Measurements from ENCODE around the gene CACNA1C.

The CACNA1C gene

DNA sequence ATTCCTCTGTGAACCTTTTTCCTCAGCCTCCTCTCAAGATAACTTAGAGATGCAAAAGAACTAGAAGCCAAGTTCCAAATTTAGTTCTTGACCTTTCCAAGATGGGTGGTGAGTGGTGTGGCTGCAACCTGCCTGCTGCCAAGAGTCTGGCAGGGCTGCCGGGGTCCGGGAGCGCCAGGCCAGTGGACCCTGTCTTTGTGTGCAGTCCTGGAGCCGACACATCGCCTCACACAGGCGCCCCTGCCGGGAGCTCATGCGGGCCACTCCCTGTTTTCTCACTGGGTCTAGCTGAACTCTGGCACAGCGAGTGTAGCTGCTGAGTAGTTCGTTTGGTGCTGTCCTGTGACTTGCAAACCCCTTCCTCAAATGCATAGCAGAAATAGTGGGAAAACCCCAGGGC, 84.9 kb downstream of the CACNA1C start:
- DNase-seq (ENCODE audit: low read depth in 1 of 2, low spot score in 1 of 2): no peak

DNA sequence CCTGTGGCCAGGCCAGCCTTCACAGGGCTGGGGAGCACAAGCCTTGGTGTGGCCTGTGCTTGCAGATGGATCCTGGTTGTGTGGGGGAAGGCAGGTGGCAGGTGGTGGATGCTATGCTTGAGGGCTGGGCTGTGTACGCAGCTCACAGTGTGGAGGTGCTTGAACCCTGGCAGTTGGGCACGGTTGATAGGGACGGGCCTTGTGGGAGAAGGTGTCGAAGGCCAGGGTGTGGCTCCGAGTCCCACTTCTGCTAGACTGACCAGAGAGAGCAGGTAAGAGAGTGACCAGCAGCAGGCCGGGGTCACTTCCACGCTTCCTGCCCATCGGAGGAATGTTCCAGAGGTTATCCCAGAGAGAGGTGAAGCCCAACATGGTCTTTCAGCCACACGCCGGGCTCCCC, 85.5 kb downstream of the CACNA1C start:
- DNase-seq (ENCODE audit: low read depth in 1 of 2, low spot score in 1 of 2): no peak

DNA sequence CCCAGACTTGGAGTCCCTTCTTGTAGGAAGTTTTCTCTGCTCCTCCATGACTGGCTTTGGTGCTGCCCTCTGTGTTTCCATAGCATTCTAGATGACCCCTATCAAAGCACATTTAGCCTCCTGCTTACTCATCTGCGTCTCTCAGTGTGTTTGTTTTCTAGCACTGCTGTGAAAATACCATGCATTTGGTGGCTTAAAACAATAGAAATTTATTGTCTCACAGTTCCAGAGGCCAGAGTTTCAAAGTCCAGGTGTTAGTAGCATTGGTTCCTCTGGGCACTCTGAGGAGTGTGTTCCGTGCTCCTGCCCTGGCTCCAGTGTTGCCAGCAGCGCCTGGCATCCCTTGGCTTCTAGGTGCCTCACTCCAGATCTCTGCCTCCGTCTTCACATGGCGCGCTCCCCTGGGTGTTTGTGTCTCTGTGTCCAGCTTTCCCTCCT, 86.1 kb downstream of the CACNA1C start:
- no peak for DNase-seq (ENCODE audit: low read depth in 1 of 2, low spot score in 1 of 2)

DNA sequence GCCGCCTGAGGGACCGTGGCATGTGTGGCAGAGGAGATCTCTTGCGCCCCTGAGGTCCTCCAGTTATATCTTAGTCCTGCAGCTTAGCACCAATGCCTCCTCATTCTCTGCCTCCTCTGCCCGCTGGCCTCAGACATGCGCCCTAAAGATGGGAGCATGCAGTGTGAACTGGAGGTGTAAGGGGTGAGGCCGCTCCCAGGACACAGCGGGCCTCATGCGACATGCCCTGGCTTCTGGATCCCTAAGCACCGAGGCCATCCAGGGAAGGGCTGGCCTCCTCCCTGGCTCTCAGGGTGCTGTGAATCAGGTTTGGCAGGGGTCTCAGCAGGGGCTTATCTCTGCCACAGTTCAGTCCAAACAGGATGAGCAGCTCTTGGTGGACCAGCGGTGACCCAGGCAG, 86.9 kb downstream of the CACNA1C start:
- no peak for DNase-seq (ENCODE audit: low read depth in 1 of 2, low spot score in 1 of 2)

DNA sequence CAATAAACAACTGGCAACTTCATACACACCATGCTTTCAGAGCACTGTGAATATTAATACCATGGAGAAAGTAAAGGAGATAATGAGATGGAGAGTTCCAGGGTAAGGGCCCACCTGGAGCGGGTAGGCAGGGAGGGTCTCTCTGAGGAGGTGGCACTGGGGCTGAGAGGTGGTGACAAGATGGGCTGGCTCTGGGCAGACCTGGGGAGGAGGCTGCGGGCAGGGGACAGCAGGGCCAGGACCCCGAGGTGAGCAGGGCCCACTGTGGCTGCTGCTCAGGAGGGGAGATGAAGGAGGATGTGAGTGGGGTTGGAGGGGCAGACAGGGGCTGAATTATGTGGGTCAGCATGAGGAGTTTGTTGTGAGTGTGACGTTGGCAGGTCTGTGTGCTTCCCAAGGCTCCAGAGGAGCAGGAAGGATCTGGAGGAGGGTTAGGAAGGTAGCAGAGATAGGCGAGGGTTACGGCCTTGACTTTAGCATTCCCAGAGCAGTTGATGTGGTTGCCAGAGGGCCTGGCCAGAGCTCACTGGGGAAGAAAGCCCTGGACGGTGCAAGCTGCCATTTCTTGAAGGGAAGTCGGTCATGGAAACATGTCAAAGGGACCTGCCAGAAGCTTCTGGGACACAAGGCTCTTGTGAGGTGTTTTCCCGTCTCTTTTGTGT, 88.2 kb downstream of the CACNA1C start:
- no peak for DNase-seq (ENCODE audit: low read depth in 1 of 2, low spot score in 1 of 2)

DNA sequence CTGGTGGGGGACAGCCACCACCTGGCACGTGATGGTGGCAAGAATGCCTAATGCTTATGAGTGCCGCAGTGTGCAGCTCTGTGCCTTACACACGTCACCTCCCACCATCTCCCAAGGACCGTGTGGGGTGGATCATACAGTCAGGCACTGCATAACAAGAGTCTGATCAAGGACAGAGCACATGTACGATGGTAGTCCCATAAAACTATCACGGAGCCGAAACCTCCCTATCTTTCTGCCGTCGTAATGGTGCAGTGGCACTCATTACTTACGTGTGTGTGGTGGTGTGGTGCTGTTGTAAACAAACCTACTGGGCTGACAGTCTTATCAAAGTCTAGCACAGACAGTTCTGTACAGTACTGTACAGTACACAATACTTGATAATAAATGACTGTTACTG, 89.3 kb downstream of the CACNA1C start:
- DNase-seq (ENCODE audit: low read depth in 1 of 2, low spot score in 1 of 2): no peak

DNA sequence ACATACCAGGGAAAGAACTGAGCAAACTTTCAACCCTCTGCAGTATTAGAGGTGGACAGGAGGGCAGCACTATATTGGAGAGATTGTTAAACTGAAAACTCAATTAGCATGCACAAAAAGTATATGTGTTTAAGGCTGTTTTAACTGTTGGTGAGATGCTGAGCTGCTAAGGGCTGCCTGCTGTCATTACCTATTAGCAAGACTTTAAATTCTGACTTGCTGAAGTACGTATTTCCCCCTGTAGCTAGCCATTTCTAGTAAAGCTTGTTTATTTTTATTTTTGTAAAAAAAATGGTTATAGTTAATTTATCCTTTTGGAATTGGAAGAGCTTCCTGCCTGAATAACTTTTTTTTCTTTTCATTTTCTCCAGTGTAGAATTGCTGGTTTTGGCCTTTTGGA, 92.2 kb downstream of the CACNA1C start:
- no peak for DNase-seq (ENCODE audit: low read depth in 1 of 2, low spot score in 1 of 2)

DNA sequence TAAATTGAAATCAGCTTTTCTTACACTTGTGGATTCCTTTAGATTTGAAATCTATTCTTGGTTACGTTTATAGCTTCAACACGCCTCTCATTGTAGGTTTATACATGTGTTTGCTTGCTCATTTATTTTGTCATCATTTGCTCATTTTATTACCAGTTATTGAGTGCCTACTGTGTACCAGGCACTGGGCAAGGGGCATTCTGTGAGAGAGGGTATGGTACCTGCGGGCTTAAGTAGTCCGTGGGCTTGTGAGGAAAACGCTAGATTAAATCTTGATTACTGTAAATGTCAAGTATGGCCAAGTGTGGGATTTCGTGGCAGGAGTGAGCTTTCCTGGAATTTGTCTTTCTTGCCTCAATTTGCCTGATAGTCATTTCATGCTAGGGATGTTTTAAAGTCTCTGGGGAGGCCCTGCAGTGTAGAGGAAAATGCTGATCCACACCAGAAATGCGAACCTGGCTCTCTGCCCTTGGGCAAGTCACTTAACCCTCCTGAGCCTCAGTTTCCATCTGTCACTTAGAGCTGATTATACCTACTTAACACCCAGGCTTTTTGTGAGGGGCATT, 92.7 kb downstream of the CACNA1C start:
- DNase-seq (ENCODE audit: low read depth in 1 of 2, low spot score in 1 of 2): no peak

DNA sequence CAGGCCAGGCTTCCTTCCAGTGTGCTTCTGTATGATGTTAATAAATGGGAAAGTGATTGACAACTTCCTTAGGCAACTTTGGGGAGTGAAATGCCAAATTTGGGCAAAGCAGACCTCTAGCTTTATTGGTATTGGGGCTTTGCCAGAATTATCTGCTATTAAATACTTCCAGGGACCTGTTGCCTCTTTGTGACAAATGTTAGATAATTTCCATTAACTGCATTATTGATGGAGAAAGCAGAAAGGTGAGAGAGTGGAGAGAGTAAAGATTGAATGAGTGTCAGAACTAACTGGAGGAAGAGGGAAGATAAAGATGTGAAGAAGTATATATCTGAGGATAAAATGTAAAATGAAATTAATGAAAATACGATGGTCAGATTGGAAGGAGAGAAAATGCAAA, 94.5 kb downstream of the CACNA1C start:
- no peak for DNase-seq (ENCODE audit: low read depth in 1 of 2, low spot score in 1 of 2)

DNA sequence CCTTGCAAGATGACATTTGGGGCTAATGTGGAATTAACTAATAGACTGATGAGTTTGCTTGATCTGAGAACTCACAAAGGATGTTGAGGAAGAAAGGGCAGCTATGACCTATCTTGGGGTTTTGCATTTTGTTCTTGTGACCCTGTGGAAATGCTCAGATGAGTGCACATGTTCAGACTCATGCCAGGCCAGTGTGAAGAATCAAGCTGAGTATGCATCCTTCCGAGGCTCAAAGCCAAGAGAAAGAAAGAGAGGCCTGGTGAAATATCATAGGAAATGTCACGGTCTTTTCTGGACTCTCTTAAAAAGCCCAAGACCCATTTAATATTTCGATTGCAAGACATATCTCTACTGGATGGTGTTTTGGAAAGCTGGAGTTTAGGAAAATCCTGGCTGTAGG, 96.3 kb downstream of the CACNA1C start:
- DNase-seq (ENCODE audit: low read depth in 1 of 2, low spot score in 1 of 2): no peak

DNA sequence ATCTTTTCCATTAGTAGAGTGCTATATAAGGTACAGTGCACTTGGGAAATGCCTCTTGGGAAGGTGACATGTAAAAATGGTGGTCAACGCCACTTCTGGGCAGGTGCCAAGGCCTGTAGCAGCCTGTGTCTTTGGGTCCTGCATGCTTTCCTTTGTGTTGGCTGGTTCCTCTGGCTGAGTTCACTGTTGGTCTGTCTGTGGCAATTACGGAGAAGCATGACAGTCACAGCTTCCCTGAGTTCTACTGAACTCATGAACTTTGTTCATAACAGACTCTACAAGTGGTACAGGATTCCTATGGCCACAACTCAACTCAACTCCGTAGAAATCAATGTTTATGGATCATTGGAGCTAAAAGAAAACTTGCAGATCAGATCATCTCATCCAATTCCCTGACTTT, 98.0 kb downstream of the CACNA1C start:
- DNase-seq (ENCODE audit: low read depth in 1 of 2, low spot score in 1 of 2): no peak

DNA sequence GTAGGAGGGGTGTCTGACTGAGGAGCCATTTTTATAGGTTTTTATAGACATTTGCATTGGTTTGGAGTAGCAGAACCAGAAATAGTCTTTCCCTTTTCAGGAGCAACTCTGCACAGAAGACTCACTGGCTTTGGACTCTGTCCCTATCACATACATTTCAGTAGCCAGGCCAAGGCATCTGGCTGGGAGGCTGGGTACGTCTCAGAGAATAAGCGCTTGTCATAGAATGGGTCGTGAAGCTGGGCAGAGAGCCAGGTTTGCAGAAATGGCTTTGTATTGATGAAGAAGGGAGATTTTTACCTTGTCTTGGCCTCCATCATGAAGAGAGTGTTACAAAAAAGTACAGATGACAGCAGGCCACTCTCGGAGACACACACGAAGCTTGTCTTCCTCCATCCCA, 98.6 kb downstream of the CACNA1C start:
- no peak for DNase-seq (ENCODE audit: low read depth in 1 of 2, low spot score in 1 of 2)

DNA sequence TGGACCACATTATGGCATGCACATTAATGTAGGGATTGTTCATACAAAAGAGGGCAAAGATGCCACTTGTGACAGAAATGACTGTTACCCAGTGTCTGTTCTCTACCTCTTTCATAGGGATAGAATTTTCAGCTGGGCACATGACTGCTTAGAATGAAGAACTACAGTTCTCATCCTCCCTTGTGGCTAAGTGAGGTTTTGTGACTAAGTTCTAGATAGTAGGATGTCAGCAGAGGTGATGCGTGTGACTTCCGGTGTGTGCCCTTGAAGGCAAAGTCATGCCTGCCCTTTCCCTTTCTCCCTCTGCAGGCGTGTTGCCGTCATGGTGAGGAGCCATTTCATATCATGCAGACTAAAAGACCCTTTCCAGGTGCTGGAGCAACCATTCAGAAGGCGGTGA, 99.3 kb downstream of the CACNA1C start:
- no peak for DNase-seq (ENCODE audit: low read depth in 1 of 2, low spot score in 1 of 2)

DNA sequence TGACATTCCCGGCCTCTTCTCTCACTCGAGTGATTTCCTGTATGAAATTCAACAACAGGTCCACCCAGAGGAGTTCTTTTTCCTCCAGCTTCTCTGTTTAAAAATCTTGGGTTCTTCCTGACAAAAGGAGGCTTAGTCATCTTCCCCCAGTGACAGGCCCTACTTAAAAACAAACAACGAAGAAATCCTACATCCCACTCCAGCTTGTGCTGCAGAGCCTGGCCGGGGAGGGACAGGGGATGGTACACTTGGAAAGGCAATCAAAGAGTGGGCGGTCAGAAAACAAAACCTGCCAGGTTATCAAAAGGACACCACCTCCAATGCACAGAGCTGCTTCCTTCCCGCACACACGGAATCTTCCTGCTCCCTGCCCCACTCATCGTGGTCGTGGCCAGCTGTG, 101.3 kb downstream of the CACNA1C start:
- DNase-seq (ENCODE audit: low read depth in 1 of 2, low spot score in 1 of 2): no peak

DNA sequence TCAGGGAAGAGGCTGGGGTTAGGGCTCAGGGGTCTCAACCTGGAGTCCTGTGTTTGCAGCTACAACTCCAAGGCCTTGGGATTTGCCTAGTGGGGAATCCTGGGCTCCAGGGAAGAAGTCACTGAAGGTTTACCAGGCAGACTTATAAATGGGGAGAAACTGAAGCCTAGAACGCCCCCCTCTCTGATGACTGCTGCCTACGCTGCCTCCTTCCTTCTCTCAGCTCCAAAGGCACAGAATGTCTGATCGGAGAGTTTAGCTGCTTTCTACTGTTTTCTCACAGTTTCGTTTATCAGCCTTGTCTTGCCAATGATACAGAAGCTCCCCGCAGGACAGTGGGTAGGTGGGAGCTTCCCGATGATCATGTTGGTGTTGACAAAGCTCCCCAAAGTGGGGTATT, 101.7 kb downstream of the CACNA1C start:
- no peak for DNase-seq (ENCODE audit: low read depth in 1 of 2, low spot score in 1 of 2)

DNA sequence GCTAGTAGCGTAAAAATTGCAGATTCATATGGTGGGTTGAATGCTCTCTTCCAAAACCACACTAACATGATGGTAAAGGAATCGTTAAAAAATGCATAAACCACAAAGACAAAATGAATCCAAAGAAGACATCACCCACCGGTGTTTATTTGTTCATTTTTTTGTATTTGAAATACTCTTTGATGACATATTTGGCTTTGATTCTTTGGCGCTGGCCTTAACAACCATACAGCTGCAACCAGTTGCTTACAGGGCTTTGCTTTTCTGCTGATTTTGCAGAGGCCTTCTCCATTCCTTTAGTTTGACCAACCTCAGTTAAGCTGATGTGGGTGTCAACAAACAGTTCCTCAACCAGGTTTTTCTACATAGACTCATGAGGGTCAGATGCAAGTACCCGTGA, 103.5 kb downstream of the CACNA1C start:
- DNase-seq (ENCODE audit: low read depth in 1 of 2, low spot score in 1 of 2): no peak

DNA sequence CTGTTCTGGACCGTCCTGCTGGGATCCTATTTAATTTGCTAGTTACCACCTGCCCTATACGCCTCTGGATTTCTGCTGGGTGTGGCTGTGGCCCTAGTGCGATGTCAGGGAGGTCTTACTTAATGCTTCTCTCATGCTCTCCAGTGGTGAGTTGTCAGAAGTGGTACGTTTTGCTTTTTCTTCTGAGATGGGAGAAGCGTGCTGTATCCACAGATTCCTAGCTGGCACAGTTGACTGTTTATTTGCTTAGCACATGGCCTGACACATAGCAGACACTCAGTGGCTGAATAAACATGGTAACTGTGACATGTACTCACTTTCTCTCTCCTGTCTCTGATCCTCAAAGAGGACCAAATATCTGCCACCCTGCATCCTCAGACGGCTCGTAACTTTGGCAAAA, 107.3 kb downstream of the CACNA1C start:
- no peak for DNase-seq (ENCODE audit: low read depth in 1 of 2, low spot score in 1 of 2)

DNA sequence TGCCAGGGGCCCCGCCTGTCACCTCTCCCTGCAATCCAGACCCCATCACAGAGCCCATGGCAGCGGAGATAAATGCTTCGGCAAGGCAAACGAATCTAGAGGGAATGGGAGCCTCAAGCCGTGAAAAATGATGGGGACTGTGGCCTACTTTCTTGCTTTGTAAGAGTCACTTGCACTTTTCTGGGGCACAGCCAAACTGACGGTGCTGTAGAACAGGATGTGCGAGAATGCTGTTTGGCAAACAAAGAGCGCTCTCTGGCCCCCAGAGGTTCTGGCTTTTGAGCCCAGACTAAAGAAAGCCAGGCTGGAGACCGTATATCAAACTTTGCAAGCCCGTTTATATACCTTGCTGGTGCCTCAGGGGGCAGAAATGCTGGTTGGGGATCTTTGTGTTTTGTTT, 108.7 kb downstream of the CACNA1C start:
- DNase-seq (ENCODE audit: low read depth in 1 of 2, low spot score in 1 of 2): no peak

DNA sequence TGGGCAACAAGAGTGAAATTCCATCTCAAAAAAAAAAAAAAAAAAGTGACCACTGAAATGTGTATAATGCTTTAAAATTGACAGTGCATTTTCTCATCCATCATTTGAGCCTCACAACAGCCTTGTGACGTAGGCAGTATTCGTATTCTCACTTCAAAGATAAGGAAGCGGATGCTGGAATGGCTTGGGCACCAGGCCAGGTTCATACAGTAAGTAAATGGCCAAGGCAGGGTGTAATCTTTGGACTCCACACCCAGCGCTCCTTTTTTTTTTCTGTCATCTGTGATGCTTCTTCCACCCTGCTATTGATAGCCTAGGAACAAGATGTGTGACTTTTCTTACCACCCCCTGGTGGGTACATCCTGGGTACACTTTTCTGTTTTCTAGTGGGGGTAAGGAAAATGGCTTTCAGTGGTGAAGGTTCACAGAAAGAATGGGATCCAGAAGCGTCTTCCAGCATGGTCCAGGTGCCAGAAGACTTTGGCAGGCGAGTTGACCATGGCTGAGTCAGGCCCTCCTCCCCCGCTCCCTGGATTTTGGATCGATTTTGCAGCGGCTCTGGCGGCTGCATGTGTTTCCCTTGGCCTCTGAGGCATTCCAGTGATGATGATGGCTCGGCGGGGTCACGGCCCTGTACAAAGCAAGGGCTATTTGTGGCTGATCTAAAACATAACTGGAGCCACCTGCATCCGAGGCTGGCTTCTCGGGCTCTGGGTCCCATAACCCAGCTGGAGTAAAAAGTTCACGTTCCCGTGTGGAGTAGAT, 110.6 kb downstream of the CACNA1C start:
- DNase-seq (ENCODE audit: low read depth in 1 of 2, low spot score in 1 of 2): no peak

DNA sequence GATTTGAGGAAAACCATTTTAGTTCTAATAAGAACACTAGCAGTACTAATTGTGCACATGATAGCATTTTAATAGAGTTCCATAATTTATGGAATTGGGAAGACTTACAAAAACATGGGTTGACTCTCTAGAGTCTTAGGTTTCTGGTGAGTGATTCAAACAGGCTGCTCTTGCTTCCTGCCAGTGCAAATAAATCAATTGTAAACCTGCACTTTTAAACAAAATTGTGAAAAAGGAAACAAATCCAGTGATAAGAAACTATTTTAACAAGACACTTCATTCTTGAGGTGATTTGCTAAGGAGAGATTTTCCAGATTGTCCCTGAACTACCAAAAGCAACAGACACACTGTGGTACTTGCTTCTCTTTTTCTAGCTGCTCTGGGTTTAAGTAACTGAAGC, 112.2 kb downstream of the CACNA1C start:
- DNase-seq (ENCODE audit: low read depth in 1 of 2, low spot score in 1 of 2): no peak

DNA sequence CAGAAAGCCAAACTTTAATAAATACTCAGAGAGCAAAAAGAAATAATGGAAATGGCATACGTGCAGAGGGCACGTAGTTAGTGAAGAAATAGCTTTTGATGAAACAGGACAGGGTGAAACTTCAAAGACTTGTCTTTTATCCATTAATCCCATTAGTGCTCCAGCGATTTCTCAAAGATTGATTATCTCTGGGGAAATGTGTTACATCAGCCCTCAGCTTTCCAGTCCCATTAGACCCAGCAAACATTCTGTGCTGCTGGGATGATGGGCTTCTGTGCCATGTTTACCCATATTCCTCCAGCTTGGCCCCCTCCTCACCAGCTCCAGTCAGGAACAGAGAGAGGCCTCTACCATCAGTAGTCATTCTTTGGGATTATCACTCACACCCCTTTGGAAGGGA, 113.1 kb downstream of the CACNA1C start:
- DNase-seq (ENCODE audit: low read depth in 1 of 2, low spot score in 1 of 2): no peak

DNA sequence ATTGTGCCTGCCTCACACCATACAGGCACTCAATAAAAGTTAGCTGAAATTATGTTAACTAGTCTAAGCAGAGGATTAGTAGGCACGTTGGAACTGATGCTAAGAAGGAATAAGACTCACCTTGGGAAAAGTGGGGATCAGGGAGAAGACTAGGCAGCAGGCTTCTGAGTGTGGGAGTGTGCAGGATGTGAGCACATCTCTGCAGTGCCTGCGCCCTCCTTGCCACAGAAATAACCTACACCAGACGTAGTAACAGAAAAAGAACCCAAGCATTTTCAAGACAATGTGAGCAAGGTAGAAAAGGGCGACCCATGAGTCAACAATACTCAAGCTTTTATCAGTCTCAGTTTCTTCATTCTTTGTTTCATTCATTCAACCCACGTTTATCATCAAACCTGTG, 113.9 kb downstream of the CACNA1C start:
- DNase-seq (ENCODE audit: low read depth in 1 of 2, low spot score in 1 of 2): no peak

DNA sequence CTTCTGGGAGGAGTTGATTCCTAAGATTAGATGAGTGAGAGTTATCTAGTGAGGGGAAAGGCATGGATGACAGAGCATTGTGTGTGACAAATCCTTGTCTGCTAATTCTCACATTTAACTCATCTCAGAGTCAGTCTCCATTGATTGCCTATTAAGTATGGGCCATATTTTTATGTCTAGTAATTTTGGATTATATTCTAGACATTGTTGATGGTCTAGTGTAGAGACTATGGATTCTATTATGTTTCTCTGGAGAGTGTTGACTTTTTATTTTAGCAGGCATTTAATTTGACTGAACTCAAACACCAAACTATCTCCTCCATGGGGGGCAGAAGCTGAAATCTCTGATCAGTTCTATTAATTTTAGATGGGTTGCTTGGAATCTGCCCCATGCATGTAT, 114.4 kb downstream of the CACNA1C start:
- DNase-seq (ENCODE audit: low read depth in 1 of 2, low spot score in 1 of 2): no peak

All from activated CD4-positive, alpha-beta T cell treated with anti-CD3 and anti-CD28 coated beads, Interleukin-2, amount 50 U/mL, for 24 hours (primary cell).